ENCODE results near the gene AHCYL2.

DNA sequence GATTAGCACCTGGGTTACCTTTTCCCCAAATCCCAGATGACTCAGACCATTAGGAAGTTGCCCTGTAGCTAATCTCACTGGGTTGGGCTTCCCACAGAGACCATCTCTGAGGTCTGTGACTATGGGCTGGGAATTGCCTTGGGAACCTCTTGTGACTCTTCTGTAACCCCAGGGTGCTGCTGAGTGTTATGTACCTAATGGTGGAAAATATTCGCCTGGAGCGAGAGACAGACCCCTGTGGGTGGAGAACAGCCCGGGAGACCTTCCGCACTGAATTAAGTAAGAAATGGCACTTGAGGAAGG lies 229.4 kb downstream of the AHCYL2 start:
- TF ChIP-seq, protein P1, sequence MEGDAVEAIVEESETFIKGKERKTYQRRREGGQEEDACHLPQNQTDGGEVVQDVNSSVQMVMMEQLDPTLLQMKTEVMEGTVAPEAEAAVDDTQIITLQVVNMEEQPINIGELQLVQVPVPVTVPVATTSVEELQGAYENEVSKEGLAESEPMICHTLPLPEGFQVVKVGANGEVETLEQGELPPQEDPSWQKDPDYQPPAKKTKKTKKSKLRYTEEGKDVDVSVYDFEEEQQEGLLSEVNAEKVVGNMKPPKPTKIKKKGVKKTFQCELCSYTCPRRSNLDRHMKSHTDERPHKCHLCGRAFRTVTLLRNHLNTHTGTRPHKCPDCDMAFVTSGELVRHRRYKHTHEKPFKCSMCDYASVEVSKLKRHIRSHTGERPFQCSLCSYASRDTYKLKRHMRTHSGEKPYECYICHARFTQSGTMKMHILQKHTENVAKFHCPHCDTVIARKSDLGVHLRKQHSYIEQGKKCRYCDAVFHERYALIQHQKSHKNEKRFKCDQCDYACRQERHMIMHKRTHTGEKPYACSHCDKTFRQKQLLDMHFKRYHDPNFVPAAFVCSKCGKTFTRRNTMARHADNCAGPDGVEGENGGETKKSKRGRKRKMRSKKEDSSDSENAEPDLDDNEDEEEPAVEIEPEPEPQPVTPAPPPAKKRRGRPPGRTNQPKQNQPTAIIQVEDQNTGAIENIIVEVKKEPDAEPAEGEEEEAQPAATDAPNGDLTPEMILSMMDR (conservative IDR thresholded peaks at IDR 0.05; ENCODE audit: low read depth in 2 of 2), result no peak
- no peak for TF ChIP-seq EZH2 (IDR thresholded peaks at IDR 0.05; ENCODE audit: low read depth, unreplicated experiment)
- TF ChIP-seq JUNB (IDR thresholded peaks at IDR 0.05; ENCODE audit: unreplicated experiment), result no peak
- TF ChIP-seq POLR2AphosphoS5 (IDR thresholded peaks at IDR 0.05; ENCODE audit: low read depth), result no peak
- TF ChIP-seq, protein P2, sequence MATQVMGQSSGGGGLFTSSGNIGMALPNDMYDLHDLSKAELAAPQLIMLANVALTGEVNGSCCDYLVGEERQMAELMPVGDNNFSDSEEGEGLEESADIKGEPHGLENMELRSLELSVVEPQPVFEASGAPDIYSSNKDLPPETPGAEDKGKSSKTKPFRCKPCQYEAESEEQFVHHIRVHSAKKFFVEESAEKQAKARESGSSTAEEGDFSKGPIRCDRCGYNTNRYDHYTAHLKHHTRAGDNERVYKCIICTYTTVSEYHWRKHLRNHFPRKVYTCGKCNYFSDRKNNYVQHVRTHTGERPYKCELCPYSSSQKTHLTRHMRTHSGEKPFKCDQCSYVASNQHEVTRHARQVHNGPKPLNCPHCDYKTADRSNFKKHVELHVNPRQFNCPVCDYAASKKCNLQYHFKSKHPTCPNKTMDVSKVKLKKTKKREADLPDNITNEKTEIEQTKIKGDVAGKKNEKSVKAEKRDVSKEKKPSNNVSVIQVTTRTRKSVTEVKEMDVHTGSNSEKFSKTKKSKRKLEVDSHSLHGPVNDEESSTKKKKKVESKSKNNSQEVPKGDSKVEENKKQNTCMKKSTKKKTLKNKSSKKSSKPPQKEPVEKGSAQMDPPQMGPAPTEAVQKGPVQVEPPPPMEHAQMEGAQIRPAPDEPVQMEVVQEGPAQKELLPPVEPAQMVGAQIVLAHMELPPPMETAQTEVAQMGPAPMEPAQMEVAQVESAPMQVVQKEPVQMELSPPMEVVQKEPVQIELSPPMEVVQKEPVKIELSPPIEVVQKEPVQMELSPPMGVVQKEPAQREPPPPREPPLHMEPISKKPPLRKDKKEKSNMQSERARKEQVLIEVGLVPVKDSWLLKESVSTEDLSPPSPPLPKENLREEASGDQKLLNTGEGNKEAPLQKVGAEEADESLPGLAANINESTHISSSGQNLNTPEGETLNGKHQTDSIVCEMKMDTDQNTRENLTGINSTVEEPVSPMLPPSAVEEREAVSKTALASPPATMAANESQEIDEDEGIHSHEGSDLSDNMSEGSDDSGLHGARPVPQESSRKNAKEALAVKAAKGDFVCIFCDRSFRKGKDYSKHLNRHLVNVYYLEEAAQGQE (IDR thresholded peaks at IDR 0.05; ENCODE audit: unreplicated experiment), result no peak

Data from GM23338 (cell line).